Stimulated activated CD4-positive, alpha-beta T cell treated with anti-CD3 and anti-CD28 coated beads, Interleukin-1b, Interleukin-23, amount 100 ng/mL, for 24 hours (primary cell): ENCODE data around the gene CABLES1.

ENCODE experiments used
- DNase-seq, 4 experiments: peaks; one replicate each; pipeline ENCODE4 v3.0.0-alpha.2; 2020; ENCODE audit warnings: low read depth in 4 of 4, low spot score in 1 of 4

CABLES1 gene

GRCh38 chr18:23211146-23211545 is 75.9 kb downstream of the CABLES1 start:
- DNase-seq = no peak

GRCh38 chr18:23212161-23212560 is 76.9 kb downstream of the CABLES1 start:
- DNase-seq = no peak

GRCh38 chr18:23213200-23213599 is 77.9 kb downstream of the CABLES1 start:
- DNase-seq = no peak

- DNase-seq = no peak
Observed at GRCh38 chr18:23217781-23218180, 82.5 kb downstream of the CABLES1 start.

GRCh38 chr18:23220355-23220754 is 85.1 kb downstream of the CABLES1 start:
- no peak for DNase-seq

- DNase-seq = no peak
Observed at GRCh38 chr18:23223641-23224040, 88.4 kb downstream of the CABLES1 start.

GRCh38 chr18:23225503-23225902 is 90.2 kb downstream of the CABLES1 start:
- no peak for DNase-seq

- no peak for DNase-seq
Observed at GRCh38 chr18:23226391-23226790, 91.1 kb downstream of the CABLES1 start.

GRCh38 chr18:23226930-23227725 is 91.8 kb downstream of the CABLES1 start:
- DNase-seq = no peak

GRCh38 chr18:23227726-23228070 is 92.4 kb downstream of the CABLES1 start:
- no peak for DNase-seq

GRCh38 chr18:23228102-23229061 is 93.1 kb downstream of the CABLES1 start:
- DNase-seq = no peak

- no peak for DNase-seq
Observed at GRCh38 chr18:23229472-23229871, 94.2 kb downstream of the CABLES1 start.

- DNase-seq = no peak
Observed at GRCh38 chr18:23230686-23231085, 95.4 kb downstream of the CABLES1 start.

GRCh38 chr18:23231340-23232021 is 96.2 kb downstream of the CABLES1 start:
- DNase-seq = peak; percentile 27 to 61 (median 40)

GRCh38 chr18:23232331-23232730 is 97.0 kb downstream of the CABLES1 start:
- no peak for DNase-seq

- DNase-seq = no peak
Observed at GRCh38 chr18:23234619-23235018, 99.3 kb downstream of the CABLES1 start.

- no peak for DNase-seq
Observed at GRCh38 chr18:23235336-23235735, 100.1 kb downstream of the CABLES1 start.

- DNase-seq = no peak
Observed at GRCh38 chr18:23235860-23236259, 100.6 kb downstream of the CABLES1 start.

GRCh38 chr18:23236876-23237468 is 101.7 kb downstream of the CABLES1 start:
- no peak for DNase-seq

- peak in 2 of 4 experiments; percentile 18 to 28 for DNase-seq
Observed at GRCh38 chr18:23237524-23238151, 102.4 kb downstream of the CABLES1 start.

GRCh38 chr18:23238152-23238531 is 102.9 kb downstream of the CABLES1 start:
- no peak for DNase-seq
